ENCODE data around the gene JAK1.

Gene JAK1

GRCh38 chr1:64913361-64914015, 52.9 kb downstream of the JAK1 start:
- DNase-seq (ENCODE audit: low read depth), result no peak
- no peak overlapping the region for H3K4me3 ChIP-seq (ENCODE audit: low read length)
- no peak for TF ChIP-seq CTCF (conservative IDR thresholded peaks at IDR 0.05; ENCODE audit: low read length)

- TF ChIP-seq CTCF (conservative IDR thresholded peaks at IDR 0.05; ENCODE audit: low read length), result no peak
- no peak for DNase-seq (ENCODE audit: low read depth)
- H3K4me3 ChIP-seq (ENCODE audit: low read length), result no peak overlapping the region
These were observed 54.2 kb downstream of the JAK1 start for GRCh38 chr1:64912191-64912590.

- no peak overlapping the region for H3K4me3 ChIP-seq (ENCODE audit: low read length)
- no peak for DNase-seq (ENCODE audit: low read depth)
- TF ChIP-seq CTCF (conservative IDR thresholded peaks at IDR 0.05; ENCODE audit: low read length), result no peak
These were observed 55.0 kb downstream of the JAK1 start for GRCh38 chr1:64911326-64911725.

- no peak for TF ChIP-seq CTCF (conservative IDR thresholded peaks at IDR 0.05; ENCODE audit: low read length)
- peak; percentile 51 for DNase-seq (ENCODE audit: low read depth)
- H3K4me3 ChIP-seq (ENCODE audit: low read length), result no peak overlapping the region
These were observed 57.3 kb downstream of the JAK1 start for GRCh38 chr1:64909031-64909430.

GRCh38 chr1:64908575-64908974, 57.8 kb downstream of the JAK1 start:
- no peak for DNase-seq (ENCODE audit: low read depth)
- no peak for TF ChIP-seq CTCF (conservative IDR thresholded peaks at IDR 0.05; ENCODE audit: low read length)
- H3K4me3 ChIP-seq (ENCODE audit: low read length), result no peak overlapping the region

GRCh38 chr1:64906447-64906846, 59.9 kb downstream of the JAK1 start:
- no peak overlapping the region for H3K4me3 ChIP-seq (ENCODE audit: low read length)
- TF ChIP-seq CTCF (conservative IDR thresholded peaks at IDR 0.05; ENCODE audit: low read length), result no peak
- no peak for DNase-seq (ENCODE audit: low read depth)

- no peak for TF ChIP-seq CTCF (conservative IDR thresholded peaks at IDR 0.05; ENCODE audit: low read length)
- no peak for DNase-seq (ENCODE audit: low read depth)
- H3K4me3 ChIP-seq (ENCODE audit: low read length), result no peak overlapping the region
These were observed 62.8 kb downstream of the JAK1 start for GRCh38 chr1:64903593-64903992.

All from AG10803 (cell line).